Astrocyte of the spinal cord (primary cell): ENCODE data around the gene BET1.

Experiments
- DNase-seq: peaks from one replicate; pipeline ENCODE4 v3.0.0; 2011; ENCODE audit warnings: low read depth, low spot score
- H3K4me3 ChIP-seq: 2 replicates; pipeline ENCODE4 v1.5.1; 2011; ENCODE audit warnings: low read depth, mild to moderate bottlenecking, low read length, moderate library complexity
- CTCF ChIP-seq: IDR thresholded peaks from 2 replicates; pipeline ENCODE4 v1.5.1; 2012; ENCODE audit warnings: low read depth, mild to moderate bottlenecking, low read length, inconsistent platforms
- in situ Hi-C: cut with HindIII; loops from 2 replicates; pipeline ENCODE4 v1.10.0; 2017; ENCODE audit warnings: low sequenced_read_pairs

The BET1 gene

GRCh38 chr7:93981480-93981874, 22.7 kb downstream of the BET1 start:
- in situ Hi-C loops: no loop called here
- H3K4me3 ChIP-seq: no peak overlapping the region
- DNase-seq: no peak
- no peak for TF ChIP-seq CTCF

GRCh38 chr7:93980744-93981479, 23.2 kb downstream of the BET1 start:
- no peak for TF ChIP-seq CTCF
- in situ Hi-C loops: no loop called here
- H3K4me3 ChIP-seq: no peak overlapping the region
- DNase-seq: no peak

- in situ Hi-C loops: no loop called here
- TF ChIP-seq CTCF: no peak
- no peak for DNase-seq
- no peak overlapping the region for H3K4me3 ChIP-seq
Measured at GRCh38 chr7:93977211-93977950, 26.8 kb downstream of the BET1 start.

GRCh38 chr7:93973134-93973533, 31.0 kb downstream of the BET1 start:
- DNase-seq: peak; percentile 2
- in situ Hi-C loops: no loop called here
- no peak overlapping the region for H3K4me3 ChIP-seq
- no peak for TF ChIP-seq CTCF

- TF ChIP-seq CTCF: no peak
- in situ Hi-C loops: no loop called here
- H3K4me3 ChIP-seq: no peak overlapping the region
- no peak for DNase-seq
Measured at GRCh38 chr7:93972029-93972725, 32.0 kb downstream of the BET1 start.

GRCh38 chr7:93968911-93969620, 35.1 kb downstream of the BET1 start:
- H3K4me3 ChIP-seq: no peak overlapping the region
- in situ Hi-C loops: no loop called here
- no peak for DNase-seq
- TF ChIP-seq CTCF: no peak
